ENCODE results near the gene PFKFB3.
"Not testable (repeated sequence)": the region's sequence is repeated elsewhere in the genome, so short reads cannot be mapped to it uniquely, and the experiment has no call there.

The PFKFB3 gene

DNA sequence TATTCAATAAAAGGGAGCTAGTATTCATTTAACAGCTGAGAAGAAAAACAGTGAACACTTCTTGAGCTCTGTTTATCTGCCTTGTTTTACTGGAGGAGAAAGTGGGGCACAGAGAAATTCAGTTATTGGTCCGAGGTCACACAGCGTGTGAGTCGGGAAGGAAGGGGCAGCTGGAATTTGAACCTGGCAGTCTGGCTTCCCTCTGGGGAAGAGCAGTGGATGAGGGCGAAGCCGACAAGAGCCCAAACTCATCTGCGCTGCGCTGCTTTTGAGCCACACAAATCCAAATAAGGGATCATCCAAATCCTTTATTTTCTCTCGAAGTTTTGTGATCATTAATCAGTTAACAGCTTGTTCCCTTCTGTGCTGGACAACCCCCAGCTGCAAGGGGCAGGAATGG, 23.7 kb upstream of the PFKFB3 start:
- no peak for DNase-seq

DNA sequence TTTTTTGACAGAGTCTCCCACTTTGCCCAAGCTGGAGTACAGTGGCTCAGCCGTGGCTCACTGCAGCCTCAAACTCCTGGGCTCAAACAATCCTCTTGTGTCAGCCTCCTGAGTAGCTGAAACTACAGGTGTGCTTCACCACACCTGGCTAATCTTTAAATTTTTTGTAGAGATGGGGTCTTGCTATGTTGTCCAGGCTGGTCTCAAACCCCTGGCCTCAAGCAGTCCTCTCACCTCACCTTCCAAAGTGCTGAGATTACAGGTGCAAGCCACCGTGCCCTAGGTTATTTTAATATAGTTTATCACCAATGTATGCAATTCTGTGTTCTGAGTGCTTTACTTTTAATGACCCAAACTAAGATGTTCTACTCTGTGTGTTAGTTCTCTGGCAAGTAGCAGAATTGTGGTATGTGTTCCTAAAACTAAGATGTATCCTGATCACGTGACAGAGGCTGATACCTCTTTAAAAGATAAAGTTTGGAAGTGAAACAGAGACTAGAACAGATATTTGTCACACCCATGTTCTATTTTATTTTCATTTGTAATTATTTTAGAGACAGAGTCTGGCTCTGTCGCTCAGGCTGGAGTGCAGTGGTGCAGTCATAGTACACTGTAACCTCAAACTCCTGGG, 22.1 kb upstream of the PFKFB3 start:
- DNase-seq, result no peak

DNA sequence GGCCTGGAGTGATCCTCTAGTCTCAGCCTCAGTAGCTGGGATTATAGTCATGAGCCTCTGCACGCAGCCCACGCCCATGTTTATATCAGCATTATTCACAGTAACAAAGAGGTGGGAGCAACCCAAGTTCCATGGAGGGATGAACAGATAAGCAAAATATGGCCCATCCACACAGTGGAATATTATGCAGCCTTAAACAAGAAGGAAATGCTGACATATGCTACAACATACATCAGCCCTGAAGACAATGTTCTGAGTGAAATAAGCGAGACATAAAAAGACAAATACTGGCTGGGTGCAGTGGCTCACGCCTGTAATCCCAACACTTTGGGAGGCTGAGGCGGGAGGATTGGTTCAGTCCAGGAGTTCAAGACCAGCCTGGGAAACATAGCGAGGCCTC, 21.5 kb upstream of the PFKFB3 start:
- DNase-seq, result no peak

DNA sequence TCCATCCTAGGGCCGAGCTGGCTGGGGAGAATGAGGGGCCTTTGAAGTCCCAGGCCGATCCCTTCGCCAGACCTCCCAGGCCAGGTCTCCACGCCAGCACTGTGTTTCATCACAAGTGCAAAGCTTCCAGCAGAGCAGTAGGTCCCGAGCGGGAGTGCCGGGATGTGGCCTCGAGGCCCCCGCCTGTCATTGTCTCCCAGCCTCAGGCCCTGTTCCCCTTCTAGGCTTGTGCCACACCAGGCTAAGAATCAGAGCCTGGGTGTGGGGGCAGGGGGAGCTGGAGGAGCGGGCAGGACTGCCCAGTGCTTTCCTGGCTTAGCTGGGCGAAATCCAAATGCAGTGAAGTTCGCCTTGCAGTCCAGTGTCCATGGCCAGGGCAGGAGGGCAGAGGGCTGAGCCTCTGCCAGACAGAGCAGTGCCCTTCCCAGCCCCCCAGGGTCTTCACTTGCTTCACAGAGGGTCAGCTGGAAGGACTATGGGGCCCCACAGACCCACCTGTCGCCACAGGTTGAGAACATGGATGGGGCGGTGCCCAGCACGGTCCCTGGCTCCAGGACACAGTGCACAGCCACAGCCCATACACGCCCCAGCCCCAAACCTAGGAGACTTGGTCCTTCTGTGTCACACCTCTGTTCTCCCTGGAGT, 20.2 kb upstream of the PFKFB3 start:
- DNase-seq, result no peak

DNA sequence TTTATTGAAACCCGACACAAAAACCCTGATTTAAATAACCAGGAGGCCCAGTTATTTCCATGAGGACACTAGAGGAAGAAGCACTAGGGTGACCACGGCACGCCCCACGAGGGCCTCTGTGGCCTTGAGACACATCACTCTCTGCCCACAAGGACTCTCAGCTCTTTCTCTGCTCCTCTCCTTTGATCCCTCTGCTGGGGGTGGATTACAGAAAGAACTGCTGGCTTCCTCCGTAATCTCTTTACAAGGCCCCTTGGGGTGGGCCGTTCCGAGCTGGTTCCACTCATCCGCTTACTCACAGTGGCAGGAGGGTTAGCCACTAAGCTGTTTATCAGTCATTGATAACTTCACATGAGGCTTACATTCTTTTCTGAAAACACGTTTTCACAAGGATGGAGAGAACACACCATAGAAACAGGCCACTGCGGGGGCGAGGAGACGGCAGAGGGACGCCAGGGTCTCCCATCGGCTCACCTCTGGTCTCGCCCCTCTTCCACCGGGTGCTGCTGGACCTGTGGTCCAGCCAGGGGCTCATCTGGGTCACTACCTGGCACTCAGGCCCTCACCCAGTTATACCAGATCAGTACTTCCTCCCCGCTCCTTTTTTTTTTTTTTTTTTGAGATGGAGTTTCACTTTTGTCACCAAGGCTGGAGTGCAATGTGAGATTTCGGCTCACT, 17.6 kb upstream of the PFKFB3 start:
- no peak for DNase-seq

DNA sequence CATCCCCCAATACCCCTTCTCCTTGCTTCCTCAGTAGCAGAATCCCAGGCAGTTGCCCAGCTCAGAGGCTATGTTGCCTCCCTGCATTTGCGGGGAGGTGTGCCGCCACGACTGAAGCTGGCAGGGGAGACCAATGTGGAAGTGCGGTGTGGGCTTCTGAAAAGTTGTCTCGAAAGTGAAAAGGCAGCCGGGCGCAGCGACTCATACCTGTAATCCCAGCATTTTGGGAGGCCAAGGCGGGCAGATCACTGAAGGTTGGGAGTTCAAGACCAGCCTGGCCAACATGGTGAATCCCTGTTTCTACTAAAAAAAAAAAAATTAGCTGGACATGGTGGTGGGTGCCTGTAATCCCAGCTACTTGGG, 15.9 kb upstream of the PFKFB3 start:
- DNase-seq, result no peak

DNA sequence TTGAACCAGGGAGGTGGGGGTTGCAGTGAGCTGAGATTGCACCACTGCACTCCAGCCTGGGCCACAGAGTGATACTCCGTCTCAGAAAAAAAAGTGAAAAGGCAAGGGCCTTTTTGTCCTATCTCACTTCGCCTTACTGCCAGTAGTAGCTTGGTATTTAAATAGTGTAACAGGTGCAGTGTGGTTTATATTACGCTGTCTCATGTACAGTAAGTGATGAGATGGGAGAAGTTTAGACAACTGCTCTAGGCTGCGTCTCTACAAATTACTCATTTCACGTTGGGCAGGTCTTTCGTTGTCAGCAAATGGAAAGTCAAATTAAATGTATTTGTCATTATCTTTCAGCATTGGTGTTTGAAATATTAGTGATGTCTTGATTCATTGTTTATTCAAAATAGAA, 15.5 kb upstream of the PFKFB3 start:
- DNase-seq, result no peak

DNA sequence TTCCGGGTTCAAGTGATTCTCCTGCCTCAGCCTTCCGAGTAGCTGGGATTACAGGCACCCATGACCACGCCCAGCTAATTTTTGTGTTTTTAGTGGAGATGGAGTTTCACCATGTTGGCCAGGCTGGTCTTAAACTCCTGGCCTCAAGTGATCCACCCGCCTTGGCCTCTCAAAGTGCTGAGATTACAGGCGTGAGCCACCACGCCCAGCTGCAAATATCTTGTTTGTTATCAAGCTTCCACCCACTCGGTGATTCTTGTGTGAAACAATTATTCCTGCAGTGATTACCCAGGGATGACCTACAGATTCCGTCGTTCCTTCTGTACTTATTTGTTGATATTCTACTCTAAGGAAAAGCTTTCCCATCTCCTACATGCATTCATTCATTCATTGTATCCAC, 12.7 kb upstream of the PFKFB3 start:
- not testable (repeated sequence) for DNase-seq

DNA sequence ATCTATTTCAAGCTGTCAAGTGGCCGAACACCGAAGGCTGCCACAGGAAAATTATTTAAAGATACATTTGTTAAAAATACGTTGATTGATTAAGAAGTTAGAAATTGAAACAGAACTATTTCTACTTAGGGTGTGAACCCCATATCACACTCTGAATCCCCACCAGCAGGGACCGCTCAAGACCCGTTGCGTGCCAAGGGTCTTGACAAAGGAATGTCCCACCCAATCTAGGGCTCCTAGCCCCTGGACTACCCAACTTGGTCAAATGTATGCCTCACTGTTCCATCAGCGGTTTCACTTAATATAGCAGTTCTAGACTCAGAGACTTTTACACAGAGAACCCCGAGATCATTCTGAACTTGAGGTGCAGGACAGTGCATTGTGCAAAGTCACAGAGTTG, 11.6 kb upstream of the PFKFB3 start:
- no peak for DNase-seq

DNA sequence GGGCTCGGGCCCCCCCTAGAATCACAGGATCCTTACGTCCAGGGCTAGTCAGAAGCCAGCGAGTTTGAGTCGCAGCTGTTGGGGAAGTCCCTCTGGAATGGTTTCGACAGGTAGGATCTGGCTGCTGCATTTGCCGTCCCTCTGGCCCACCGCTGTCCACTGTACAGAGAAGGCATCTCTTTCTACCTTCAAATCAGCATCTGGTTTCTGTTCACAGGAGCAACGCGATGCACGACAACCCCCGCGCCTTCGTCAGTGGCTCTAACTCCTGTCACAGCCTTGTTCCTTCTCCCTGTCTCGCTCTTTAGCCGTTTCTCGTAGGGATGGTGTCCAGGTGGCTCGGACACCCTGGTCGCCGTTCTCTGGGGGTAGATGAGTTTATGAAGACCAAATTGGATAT, 11.2 kb upstream of the PFKFB3 start:
- no peak for DNase-seq

DNA sequence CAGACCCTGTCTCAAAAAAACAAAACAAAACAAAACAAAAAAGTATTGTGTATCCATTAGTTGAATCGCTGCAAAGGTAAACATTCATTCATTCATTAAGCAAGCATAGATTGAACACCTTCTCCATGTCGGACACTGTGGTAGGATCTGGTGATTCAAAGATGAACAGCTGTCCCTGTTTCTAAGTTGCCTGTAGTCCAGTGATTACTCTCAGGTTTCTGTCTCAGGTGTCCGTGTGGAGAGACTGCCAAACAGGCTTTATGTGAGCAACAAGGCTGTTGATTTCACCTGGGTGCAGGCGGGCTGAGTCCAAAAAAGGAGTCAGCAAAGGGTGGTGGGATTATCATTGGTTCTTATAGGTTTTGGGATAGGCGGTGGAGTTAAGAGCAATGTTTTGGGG, 9.4 kb upstream of the PFKFB3 start:
- DNase-seq, result not testable (repeated sequence)

DNA sequence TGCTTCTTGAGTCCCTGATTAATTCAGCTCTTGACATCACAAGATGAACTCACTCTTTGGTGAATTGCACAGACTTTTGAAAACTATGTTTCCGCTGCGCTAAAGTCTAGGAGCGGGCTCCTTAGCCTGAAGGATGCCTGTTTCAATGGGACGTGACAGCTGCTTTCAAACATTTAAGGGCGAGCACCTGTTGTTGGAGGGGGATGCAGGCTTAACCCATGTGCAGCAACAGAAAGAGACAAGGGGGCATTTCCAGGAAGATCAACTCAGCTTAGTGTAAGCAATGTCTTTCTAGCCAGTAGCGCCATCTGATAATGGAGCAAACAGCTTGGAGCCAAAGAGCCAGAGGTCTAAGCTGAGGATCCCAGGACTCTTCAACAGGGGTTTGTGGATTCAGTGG, 8.4 kb upstream of the PFKFB3 start:
- no peak for DNase-seq

DNA sequence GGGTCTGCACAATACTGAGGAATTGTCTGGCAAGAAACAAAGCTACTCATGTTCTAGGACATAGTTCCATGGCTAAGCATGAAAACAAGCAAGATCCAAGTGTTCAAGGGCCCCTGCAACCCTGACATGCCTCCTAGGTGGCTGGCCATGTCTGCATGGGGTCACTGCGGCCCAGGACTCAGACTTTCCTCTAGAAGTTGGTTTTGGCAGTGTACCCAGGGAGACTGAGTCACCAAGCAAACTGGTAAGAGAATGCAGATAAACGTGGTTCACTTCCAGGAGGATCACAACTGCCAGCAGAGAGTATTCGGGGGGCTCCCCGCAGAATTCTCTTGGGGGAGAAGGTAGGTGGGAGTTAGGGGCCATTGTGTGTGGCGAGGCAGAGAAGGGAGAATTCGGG, 7.4 kb upstream of the PFKFB3 start:
- DNase-seq, result no peak

DNA sequence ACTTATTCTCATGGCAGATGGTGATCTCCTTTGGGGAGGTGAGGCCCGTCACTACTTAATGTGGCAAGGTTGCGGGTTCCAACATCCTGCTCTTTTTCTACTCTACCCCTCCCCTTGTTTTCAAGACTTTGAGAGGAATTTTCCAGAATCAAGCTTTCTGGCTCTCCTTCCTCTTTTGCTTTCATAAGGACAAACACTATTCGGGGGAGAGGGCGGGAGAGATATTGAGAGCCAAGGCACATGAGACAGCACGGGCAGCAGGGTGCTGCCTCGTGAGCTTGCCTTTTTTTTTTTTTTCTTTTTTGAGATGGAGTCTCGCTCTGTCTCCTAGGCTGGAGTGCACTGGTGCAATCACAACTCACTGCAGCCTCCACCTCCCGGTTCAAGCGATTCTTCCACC, 6.9 kb upstream of the PFKFB3 start:
- no peak for DNase-seq

DNA sequence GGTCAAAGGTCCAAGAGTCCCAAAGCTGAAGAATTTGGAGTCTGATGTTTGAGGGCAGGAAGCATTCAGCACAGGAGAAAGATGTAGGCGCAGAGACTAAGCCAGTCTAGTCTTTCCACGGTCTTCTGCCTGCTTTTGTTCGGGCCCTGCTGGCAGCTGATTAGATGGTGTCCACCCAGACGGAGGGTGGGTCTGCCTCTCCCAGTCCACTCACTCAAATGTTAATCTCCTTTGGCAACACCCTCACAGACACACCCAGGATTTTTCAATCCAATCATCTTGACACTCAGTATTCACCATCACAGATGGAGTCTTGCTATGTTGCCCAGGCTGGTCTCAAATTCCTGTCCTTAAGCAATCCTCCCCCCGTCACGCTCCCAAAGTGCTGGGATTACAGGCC, 6.2 kb upstream of the PFKFB3 start:
- not testable (repeated sequence) for DNase-seq

DNA sequence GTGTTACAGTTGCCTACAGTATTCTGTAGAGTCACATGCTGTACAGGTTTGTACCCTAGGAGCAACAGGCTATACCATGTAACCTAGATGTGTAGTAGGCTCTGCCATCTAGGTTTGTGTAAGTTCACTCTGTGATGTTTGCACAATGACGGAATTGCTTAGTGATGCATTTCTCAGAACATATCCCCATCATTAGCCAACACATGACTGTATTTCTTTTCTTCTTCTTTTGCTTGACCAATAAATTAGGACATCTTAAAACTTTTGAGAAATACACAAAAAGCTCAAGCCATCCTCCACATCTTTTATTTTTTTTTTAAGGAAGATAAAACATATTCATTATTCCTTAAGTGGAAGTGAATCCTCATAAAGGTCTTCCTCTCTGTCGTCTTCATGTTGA, 5.4 kb upstream of the PFKFB3 start:
- DNase-seq, result no peak

DNA sequence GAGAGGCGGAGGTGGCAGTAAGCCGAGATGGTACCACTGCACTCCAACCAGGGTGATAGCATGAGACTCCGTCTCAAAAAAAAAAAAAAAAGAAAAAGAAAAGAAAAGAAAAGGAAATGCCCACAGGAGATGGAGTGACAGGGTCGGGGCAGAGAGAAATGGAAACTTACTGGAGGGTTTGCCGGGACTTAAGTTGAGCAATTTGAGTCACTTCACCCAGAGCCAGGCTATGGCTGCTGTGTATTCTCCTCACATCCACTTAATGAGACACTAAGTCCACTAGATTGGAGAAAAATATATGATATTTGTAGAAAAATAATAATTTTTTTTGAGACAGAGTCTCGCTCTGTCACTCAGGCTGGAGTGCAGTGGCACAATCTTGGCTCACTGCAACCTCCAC, 4.6 kb upstream of the PFKFB3 start:
- no peak for DNase-seq

DNA sequence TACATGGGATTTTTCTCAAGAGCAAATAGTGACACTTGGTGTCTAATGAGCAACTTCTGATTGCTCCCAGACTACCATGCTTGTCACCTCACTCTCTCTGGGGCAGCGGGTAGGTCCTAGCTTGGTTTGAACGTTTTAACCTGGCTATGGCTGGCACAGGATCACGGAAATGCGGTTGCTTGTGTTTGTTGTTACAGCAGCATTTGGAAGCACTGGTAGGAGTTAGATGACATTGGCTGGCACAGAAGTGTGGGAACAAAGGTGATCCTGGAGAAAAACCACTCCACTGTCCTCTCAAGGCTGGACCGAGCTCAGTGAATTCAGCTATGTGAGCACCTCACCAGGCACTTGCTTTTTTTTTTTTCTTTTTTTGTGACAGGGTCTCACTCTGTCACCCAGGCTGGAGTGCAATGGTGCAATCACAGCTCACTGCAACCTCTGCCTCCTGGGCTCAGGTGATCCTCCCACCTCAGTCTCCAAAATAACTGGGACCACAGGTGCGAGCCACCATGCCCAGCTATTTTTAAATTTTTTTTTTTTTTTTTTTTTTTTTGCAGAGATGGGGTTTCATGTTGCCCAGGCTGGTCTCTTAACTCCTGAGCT, 3.5 kb upstream of the PFKFB3 start:
- no peak for DNase-seq

DNA sequence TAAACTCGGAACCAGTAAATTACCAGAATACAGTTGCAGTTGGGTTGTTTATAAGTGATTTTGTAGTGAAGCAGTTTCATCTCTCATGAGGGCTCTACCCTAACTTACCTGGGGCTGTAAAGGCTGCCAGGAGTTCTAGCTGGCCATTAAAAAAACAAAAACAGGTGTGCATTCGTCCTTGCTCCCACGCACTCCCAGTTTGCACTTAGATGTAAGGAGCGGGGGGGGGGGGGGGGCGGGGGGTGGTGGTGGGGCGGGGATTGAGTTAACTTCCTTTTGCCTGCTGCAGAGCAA, 2.3 kb upstream of the PFKFB3 start:
- no peak for DNase-seq

DNA sequence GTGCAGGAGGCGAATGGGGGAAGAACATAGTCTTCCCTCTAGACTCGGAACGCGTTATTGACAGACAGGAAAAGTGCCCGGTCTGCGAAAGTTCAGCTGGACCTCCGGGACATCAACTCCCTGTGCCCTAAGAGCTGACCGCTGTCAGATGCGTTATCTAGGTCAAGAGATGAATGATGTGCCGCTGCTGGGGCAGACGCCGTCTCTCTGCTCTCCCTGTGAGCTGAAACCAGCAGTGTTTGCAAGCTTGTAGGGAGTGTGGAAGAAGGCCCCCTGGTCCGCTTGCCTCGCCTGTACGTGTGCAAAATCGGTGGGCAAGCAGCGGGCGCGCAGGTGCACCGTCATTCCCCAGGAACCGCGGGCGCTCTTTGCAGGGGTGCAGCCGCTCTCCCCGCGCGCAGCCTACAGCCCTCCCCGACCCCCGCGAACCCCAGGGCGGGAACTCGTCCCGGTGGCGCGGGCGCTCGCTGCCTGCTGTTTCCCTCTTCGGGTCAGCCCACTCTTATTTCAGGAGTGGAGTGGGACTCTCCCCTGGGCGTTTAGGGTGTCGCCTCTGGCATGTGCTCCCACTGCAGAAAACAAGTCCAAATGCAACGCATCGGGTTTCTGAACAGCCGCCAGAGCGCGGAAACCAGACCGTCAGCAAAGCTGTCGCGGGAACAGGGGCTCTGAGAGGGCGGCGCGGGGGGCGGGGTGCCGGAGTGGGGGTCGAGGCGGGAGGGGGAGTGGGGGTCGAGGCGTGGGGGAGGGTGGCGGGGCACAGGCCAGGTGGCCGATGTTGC, 1.8 kb upstream of the PFKFB3 start:
- no peak for DNase-seq

DNA sequence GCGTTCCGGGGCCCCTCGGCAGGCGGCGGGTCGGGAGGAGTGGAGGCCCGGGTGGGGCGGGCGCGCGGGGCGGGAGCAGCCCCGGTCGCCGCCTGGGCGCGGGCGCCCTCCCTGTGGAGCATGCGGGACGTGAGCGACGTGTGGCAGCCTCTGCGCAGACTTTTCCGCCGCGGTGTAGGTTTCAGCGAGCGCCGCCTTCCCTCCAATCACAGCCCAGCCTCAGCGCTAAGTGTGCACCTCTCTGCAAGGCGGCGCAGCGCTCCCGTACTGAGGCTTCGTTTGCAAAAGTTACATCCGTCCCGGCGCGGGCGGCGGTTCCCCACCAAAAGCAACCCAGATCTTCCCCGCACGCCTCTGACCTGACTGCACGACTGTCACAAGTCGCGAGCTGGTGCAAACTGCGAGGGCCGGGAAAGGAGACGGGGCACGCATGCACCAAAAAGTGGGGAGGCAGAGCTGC, 1.2 kb upstream of the PFKFB3 start:
- DNase-seq, result peak; percentile 53

DNA sequence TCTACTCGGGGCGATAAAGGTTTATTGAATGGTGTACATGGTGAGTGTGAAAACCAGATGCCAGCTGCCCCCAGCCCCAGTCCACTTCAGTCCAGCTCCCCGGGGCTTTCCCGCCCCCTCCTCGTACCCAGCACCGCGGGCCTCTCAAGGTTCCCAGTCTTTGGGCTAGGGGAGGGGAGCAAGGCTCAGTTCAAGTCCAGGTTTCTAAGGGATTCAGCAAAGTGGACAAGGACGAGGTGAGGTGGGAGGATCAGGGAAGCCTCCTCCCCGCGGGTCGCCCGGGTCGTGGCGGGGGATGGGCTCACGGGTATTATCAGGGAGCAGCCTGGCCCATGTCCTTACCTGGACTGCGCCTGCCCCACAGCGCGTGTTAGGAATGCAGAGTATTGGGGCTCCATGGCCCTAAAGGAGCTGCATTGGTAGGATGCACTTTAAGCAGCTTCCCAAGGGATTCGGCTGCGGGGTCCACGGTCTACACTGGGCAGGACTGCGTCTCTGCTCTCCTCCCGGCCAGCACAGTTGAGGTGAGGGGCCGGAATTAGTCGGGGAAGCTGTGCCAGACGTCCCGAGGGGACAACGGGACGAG, 541 bp upstream of the PFKFB3 start:
- DNase-seq, result no peak
